Endothelial cell (in vitro differentiated cells): ENCODE measurements around the gene FBN2. TPM values are rescaled to one million over a fixed set of nuclear protein-coding genes. Genes with fewer than 3 reads are reported as not detected.

Experiments
- DNase-seq: peaks from one replicate; pipeline ENCODE4 v3.0.0; 2021; ENCODE audit warnings: low spot score
- H3K27ac Mint-ChIP-seq: one replicate; pipeline ENCODE4 v1.8.0; 2021; ENCODE audit warnings: mixed read lengths, inconsistent platforms; ENCODE audit not compliant: unreplicated experiment
- H3K27me3 Mint-ChIP-seq: one replicate; pipeline ENCODE4 v1.8.0; 2021; ENCODE audit warnings: mild to moderate bottlenecking, moderate library complexity, mixed read lengths, inconsistent platforms; ENCODE audit not compliant: unreplicated experiment
- H3K36me3 Mint-ChIP-seq: one replicate; pipeline ENCODE4 v1.8.0; 2021; ENCODE audit warnings: mild to moderate bottlenecking, low read depth, mixed read lengths, inconsistent platforms; ENCODE audit not compliant: unreplicated experiment
- H3K4me1 Mint-ChIP-seq: one replicate; pipeline ENCODE4 v1.8.0; 2021; ENCODE audit warnings: mild to moderate bottlenecking, mixed read lengths, inconsistent platforms; ENCODE audit not compliant: unreplicated experiment
- H3K4me3 Mint-ChIP-seq: one replicate; pipeline ENCODE4 v1.8.0; 2021; ENCODE audit warnings: mild to moderate bottlenecking, mixed read lengths, inconsistent platforms; ENCODE audit not compliant: unreplicated experiment
- H3K9me3 Mint-ChIP-seq: one replicate; pipeline ENCODE4 v1.8.0; 2021; ENCODE audit warnings: mixed read lengths, inconsistent platforms; ENCODE audit not compliant: unreplicated experiment
- CTCF ChIP-seq: fragments of 200-600 bp; sonication (generic); IDR thresholded peaks from one replicate; pipeline ENCODE4 v1.5.0; 2021; ENCODE audit warnings: antibody characterized with exemption; ENCODE audit not compliant: unreplicated experiment
- total RNA-seq: library from RNA; stranded (reverse); fragmentation: NEBNext Ultra II Directional; extraction: Animal tissue kit (Norgen Biotek cat#: 25700); gene quantifications from one replicate; pipeline ENCODE4 v1.2.1, GENCODE V29; 2021; ENCODE audit not compliant: unreplicated experiment

Gene FBN2
- total RNA-seq, 1 donor from 2014 or later = 106 TPM

- peaks cover 7% of the 10 kb centered on the region for H3K36me3 Mint-ChIP-seq
- no peak for TF ChIP-seq CTCF
- peaks cover 2% of the 10 kb centered on the region for H3K4me1 Mint-ChIP-seq
- H3K4me3 Mint-ChIP-seq = no peak overlapping the region
- no peak for DNase-seq
- H3K9me3 Mint-ChIP-seq = no peaks in the 10 kb centered on the region
- no peak overlapping the region for H3K27ac Mint-ChIP-seq
- H3K27me3 Mint-ChIP-seq = no peaks in the 10 kb centered on the region
These were observed 159.4 kb downstream of the FBN2 start for GRCh38 chr5:128378632-128379031.

DNA sequence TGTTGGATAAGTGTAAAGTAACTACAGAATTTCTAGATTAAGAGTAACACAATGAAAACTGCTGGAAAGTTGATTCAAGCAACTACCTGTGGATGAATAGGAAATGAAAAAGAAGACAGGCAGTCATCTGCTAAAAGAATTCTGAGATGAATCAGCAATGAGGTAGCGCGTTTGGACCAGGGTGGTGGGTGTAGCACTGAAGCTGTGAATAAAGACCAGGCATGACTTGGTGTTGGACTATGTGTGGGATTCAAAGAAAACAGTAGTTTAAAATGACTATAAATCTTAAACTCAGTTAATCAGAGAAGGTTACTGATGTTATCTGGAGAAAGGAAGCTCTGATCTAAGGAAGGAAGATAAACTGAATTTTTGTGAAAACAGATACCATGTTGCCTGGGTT is 159.8 kb downstream of the FBN2 start:
- TF ChIP-seq CTCF = no peak
- Mint-ChIP-seq H3K4me3 (no peak overlapping the region), H3K27ac (no peak overlapping the region)

GRCh38 chr5:128376577-128376976 is 161.5 kb downstream of the FBN2 start:
- Mint-ChIP-seq H3K4me3 (no peak overlapping the region), H3K27ac (no peak overlapping the region), H3K36me3 (peaks cover 7% of the 10 kb centered on the region), H3K9me3 (no peaks in the 10 kb centered on the region), H3K27me3 (no peaks in the 10 kb centered on the region), H3K4me1 (peaks cover 2% of the 10 kb centered on the region)
- TF ChIP-seq CTCF = no peak
- no peak for DNase-seq

More for the DNA sequence above, 159.8 kb downstream of the FBN2 start:
- H3K36me3 Mint-ChIP-seq = peaks cover 7% of the 10 kb centered on the region
- DNase-seq = no peak
- no peaks in the 10 kb centered on the region for H3K27me3 Mint-ChIP-seq
- peaks cover 2% of the 10 kb centered on the region for H3K4me1 Mint-ChIP-seq
- H3K9me3 Mint-ChIP-seq = no peaks in the 10 kb centered on the region

DNA sequence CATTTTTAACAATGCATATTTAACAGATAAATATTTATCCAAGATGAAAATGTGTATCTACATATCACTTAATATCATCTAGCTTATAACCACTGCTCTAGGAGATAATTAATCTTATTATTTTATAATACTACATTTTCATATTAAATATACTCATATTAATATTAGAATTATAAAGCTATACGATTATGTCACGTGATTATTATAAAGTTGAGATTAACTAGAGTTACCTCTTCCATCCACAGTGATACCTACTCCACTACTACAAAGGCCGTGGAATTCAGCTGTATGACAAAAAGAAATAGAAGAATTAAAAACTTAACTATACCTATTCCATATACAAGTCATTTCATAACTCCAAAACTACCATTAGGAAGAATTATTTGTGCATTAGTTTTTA is 171.9 kb downstream of the FBN2 start:
- TF ChIP-seq CTCF = no peak
- H3K36me3 Mint-ChIP-seq = peaks cover 5% of the 10 kb centered on the region
- H3K4me3 Mint-ChIP-seq = no peak overlapping the region
- no peaks in the 10 kb centered on the region for H3K27me3 Mint-ChIP-seq
- DNase-seq = no peak
- peaks cover 7% of the 10 kb centered on the region for H3K4me1 Mint-ChIP-seq
- H3K9me3 Mint-ChIP-seq = no peaks in the 10 kb centered on the region
- no peak overlapping the region for H3K27ac Mint-ChIP-seq

DNA sequence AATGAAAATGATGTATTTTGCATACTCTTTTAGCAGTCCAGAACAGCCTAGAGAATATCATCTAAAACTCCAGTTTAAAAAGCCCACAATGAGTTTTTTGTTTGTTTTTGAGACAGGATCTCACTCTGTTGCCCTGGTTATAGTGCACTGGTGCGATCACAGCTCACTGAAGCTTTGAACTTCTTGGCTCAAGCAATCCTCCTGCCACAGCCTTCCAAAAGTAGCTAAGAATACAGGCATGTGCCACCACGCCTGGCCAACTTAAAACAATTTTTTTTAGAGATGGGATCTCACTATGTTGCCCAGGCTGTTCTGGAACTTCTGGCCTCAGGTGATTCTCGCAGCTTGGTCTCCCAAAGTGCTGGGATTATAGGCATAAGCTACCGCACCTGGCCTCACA is 175.7 kb downstream of the FBN2 start:
- no peak for DNase-seq
- no peak for TF ChIP-seq CTCF
- Mint-ChIP-seq H3K27ac (no peak overlapping the region), H3K4me1 (peaks cover 23% of the 10 kb centered on the region), H3K4me3 (no peak overlapping the region), H3K9me3 (no peaks in the 10 kb centered on the region), H3K27me3 (no peaks in the 10 kb centered on the region), H3K36me3 (no peaks in the 10 kb centered on the region)
